HuH-7 (cell line): Measurements from ENCODE around the gene KLRC1.
"Not testable (repeated sequence)": the region's sequence is repeated elsewhere in the genome, so short reads cannot be mapped to it uniquely, and the experiment has no call there.

ENCODE experiments used
- DNase-seq: peaks from one replicate; pipeline ENCODE4 v3.0.0; 2011; ENCODE audit warnings: low spot score

Gene KLRC1

DNA sequence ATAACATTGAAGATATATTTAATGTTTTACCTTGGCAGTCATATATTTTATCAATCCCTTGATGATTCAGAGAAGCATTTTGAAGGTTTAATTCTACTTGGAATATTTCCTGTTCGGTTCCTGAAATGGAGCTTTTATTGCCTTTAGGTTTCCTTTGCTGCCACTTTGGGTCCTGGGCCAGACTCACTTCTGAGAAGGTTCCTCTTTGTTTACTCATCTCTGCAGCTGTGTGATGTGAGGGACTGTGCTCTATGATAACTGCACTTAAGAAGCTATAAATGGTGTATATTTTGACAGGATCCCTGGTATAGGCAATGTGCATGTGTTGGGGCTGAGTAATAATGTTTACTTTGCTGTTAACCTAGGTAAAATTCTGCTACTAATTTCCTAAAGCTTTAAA, 32.8 kb downstream of the KLRC1 start, which contains the start of gene KLRC3:
Gene KLRC3 (minus strand): TSS at position 262 of the 400 bp plus-strand sequence. CDS start 45 bp downstream, at position 217.
- DNase-seq, result not testable (repeated sequence)

GRCh38 chr12:10409392-10409791, 43.8 kb downstream of the KLRC1 start, which contains the start of gene KLRC4:
Gene KLRC4, minus strand, starts transcription at chr12:10409757. Its CDS starts 182 bp downstream, at chr12:10409575.
- DNase-seq, result no peak

- no peak for DNase-seq
Observed at GRCh38 chr12:10408842-10409241, 44.3 kb downstream of the KLRC1 start.

DNA sequence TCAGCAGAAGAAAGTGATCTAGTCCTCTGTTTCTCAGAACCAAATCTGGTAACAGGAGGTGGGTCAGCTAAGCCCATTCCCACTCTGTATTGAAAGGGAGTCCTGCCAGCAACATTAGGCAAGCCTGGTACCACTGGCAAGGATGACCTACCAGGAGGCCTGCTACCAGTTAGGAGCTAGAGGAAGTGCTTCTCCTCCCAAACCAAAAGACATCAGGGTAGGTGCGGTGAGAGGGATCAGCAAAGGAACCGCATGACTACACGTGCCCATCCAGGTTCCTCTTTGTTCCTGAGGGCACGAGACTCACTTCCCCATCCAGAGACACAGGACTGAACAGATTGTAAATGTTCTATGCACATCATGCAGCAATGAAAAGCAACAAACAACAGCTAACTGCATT, 46.5 kb downstream of the KLRC1 start:
- DNase-seq, result no peak

DNA sequence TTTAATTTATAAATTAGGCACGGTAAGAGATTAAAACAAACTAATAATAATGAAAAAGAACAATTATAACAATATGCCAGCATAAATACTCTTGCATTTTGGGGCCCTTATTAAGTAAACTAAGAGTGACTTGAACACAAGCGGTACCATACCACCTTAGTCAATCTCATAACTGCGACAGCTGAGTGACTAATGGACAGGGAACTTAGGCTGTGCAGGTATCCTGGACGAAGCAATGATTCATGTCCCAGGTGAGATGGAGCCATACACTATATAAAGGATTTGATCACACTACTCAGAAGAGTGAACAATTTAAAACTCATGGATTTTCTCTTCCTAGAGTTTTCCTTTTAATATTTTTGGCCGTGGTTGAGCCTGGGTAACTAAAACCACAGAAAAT, 47.9 kb downstream of the KLRC1 start:
- no peak for DNase-seq

GRCh38 chr12:10404798-10405197, 48.4 kb downstream of the KLRC1 start:
- DNase-seq, result no peak

DNA sequence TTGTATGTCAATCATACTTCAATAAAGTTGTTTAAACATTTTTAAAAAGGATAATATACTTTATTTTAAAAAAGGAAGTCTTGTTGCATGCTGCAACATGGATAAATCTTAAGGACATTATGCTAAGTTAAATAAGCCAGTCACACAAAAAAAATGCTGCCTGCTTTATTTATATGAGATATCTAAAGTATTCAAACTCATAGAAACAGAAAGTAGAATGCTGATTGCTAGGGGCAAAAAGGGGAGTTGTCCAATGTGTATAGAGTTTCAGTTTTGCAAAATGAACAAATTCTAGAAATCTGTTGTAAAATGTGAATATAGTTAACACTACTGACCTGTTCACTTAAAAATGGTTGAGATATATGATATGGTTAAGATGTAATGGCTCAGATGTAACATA, 52.3 kb downstream of the KLRC1 start:
- no peak for DNase-seq

GRCh38 chr12:10398168-10398567, 55.0 kb downstream of the KLRC1 start:
- no peak for DNase-seq

DNA sequence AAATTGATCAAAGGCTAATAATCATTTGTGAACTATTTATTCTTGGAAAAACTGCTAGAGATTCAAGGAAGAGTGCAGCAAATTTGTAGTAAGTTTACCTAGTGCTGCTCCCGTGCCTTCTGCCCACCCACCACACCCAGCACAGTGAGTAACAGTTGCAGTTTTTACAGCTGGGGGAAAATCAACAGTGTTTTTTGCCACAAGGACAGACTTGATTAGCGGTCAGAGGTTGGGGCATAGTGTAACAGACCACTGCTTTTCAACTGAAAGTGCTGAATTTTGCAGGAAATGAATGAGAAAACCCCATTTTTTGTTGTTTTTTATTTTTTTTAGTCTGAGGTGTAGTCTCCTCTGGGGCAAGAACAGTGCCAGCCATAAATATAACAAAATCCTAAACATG, 55.9 kb downstream of the KLRC1 start:
- no peak for DNase-seq

- DNase-seq, result not testable (repeated sequence)
Observed at GRCh38 chr12:10396176-10396575, 57.0 kb downstream of the KLRC1 start.
